Measurements from ENCODE around the gene SMYD3. TPM values are rescaled to one million over a fixed set of nuclear protein-coding genes. Genes with fewer than 3 reads are reported as not detected.

The SMYD3 gene
- total and polyA plus RNA-seq, 2 donors (not counting 3 experiments of a cell fraction or from before 2014, with no cell fraction given) = 16.0 to 32.1 TPM

- Histone ChIP-seq H3K9ac (replicated peaks; ENCODE audit: extremely low read depth, insufficient read depth, low read length) (no peak overlapping the region), H3K4me2 (ENCODE audit: insufficient read depth, low read length) (no peak overlapping the region), H4K20me1 (replicated peaks; ENCODE audit: control insufficient read depth, extremely low read depth, insufficient read depth, low read length) (no peaks in the 10 kb centered on the region), H3K9me3 (replicated peaks; ENCODE audit: control insufficient read depth, insufficient read depth, low read length) (no peaks in the 10 kb centered on the region), H3K27me3 (ENCODE audit: control insufficient read depth in 2 of 2, insufficient read depth in 2 of 2, low read length in 2 of 2) (no peaks in the 10 kb centered on the region), H2AFZ (ENCODE audit: low read depth, low read length) (no peak overlapping the region), H3K36me3 (ENCODE audit: control insufficient read depth in 2 of 2, extremely low read depth in 1 of 2, insufficient read depth in 2 of 2, low read length in 2 of 2) (no peaks in the 10 kb centered on the region), H3K4me1 (ENCODE audit: control insufficient read depth, extremely low read depth, insufficient read depth, low read length) (no peaks in the 10 kb centered on the region), H3K9me1 (replicated peaks; ENCODE audit: control insufficient read depth, extremely low read depth, insufficient read depth, low read length) (no peaks in the 10 kb centered on the region), H3K27ac (ENCODE audit: insufficient read depth, low read depth, low read length) (no peak overlapping the region), H3K79me2 (ENCODE audit: control insufficient read depth, insufficient read depth, low read length) (no peaks in the 10 kb centered on the region), H3K4me3 (replicated peaks in 1 of 3; ENCODE audit: insufficient read depth in 1 of 3, low read depth in 1 of 3, low read length in 3 of 3) (no peak overlapping the region)
- TF ChIP-seq EZH2 (IDR thresholded peaks at IDR 0.05; ENCODE audit: borderline replicate concordance, low read depth, low read length, severe bottlenecking) = no peak
- TF ChIP-seq CTCF (IDR thresholded peaks at IDR 0.05; ENCODE audit: extremely low read depth in 1 of 2, insufficient read depth in 1 of 2, low read depth in 1 of 2, low read length in 2 of 2) = no peak
- TF ChIP-seq MYC (IDR thresholded peaks at IDR 0.05; ENCODE audit: low read depth, low read length) = no peak
- TF ChIP-seq POLR2AphosphoS5 (IDR thresholded peaks at IDR 0.05; ENCODE audit: insufficient read depth, low read depth, low read length) = no peak
- no peak for TF ChIP-seq MAX (IDR thresholded peaks at IDR 0.05; ENCODE audit: insufficient read depth, insufficient read length)
- no peak for TF ChIP-seq POLR2A (IDR thresholded peaks at IDR 0.05; ENCODE audit: low read depth, low read length)
- no peak for TF ChIP-seq JUN (IDR thresholded peaks at IDR 0.05; ENCODE audit: borderline replicate concordance, insufficient read depth, insufficient read length, low read depth)
- no peak for TF ChIP-seq GATA2 (IDR thresholded peaks at IDR 0.05; ENCODE audit: insufficient read depth, insufficient read length, low read depth, low read length)
- TF ChIP-seq FOS (IDR thresholded peaks at IDR 0.05; ENCODE audit: borderline replicate concordance, insufficient read depth, low read length) = no peak
- FAIRE-seq (no peak), DNase-seq (ENCODE audit: low read depth, low spot score) (no peak)
- no TSS peak for BruUV-seq (replicated peaks)
- POLR2A ChIA-PET = no interaction called here
- CTCF ChIA-PET = interaction anchor here (0.8 kb wide), 1 partner anchor 33 kb away, joined by 3 read pairs; no protein-coding TSS in a partner anchor
- intact Hi-C loops (cut with micrococcal nuclease) = no loop called here
- dilution Hi-C loops (cut with MboI; ENCODE audit: extremely low pct_ligation_motif_present, low sequenced_read_pairs) = no loop called here
These were observed 671.7 kb downstream of the SMYD3 start for GRCh38 chr1:245835386-245835785.
